Stimulated activated CD4-positive, alpha-beta T cell treated with anti-CD3 and anti-CD28 coated beads, Interleukin-1b, Interleukin-23, amount 100 ng/mL, for 48 hours (primary cell): ENCODE data around the gene CAMK2G.

Experiments used
- DNase-seq: peaks from one replicate; pipeline ENCODE4 v3.0.0-alpha.2; 2020

CAMK2G gene

GRCh38 chr10:73878365-73878764 is 4.0 kb upstream of the CAMK2G start:
- no peak for DNase-seq

GRCh38 chr10:73877533-73878160 is 3.3 kb upstream of the CAMK2G start:
- DNase-seq = no peak

GRCh38 chr10:73876971-73877370 is 2.6 kb upstream of the CAMK2G start:
- no peak for DNase-seq

- no peak for DNase-seq
Measured at GRCh38 chr10:73876566-73876965, 2.2 kb upstream of the CAMK2G start.

GRCh38 chr10:73876157-73876556 is 1.8 kb upstream of the CAMK2G start:
- no peak for DNase-seq

- no peak for DNase-seq
Measured at GRCh38 chr10:73875139-73875475, 752 bp upstream of the CAMK2G start.

- DNase-seq = no peak
Measured at GRCh38 chr10:73873838-73874215, 528 bp downstream of the CAMK2G start.

- no peak for DNase-seq
Measured at GRCh38 chr10:73873142-73873837, 1.1 kb downstream of the CAMK2G start.

- DNase-seq = no peak
Measured at GRCh38 chr10:73872190-73872710, 2.1 kb downstream of the CAMK2G start.

- no peak for DNase-seq
Measured at GRCh38 chr10:73871295-73872189, 2.8 kb downstream of the CAMK2G start.

- DNase-seq = no peak
Measured at GRCh38 chr10:73868655-73869195, 5.6 kb downstream of the CAMK2G start.

GRCh38 chr10:73867871-73868631 is 6.3 kb downstream of the CAMK2G start:
- no peak for DNase-seq

GRCh38 chr10:73867126-73867807 is 7.1 kb downstream of the CAMK2G start:
- no peak for DNase-seq

- no peak for DNase-seq
Measured at GRCh38 chr10:73866621-73867020, 7.7 kb downstream of the CAMK2G start.

GRCh38 chr10:73865459-73866442 is 8.6 kb downstream of the CAMK2G start:
- peak; percentile 38 for DNase-seq

- DNase-seq = no peak
Measured at GRCh38 chr10:73865107-73865458, 9.3 kb downstream of the CAMK2G start.

- DNase-seq = no peak
Measured at GRCh38 chr10:73864229-73864628, 10.1 kb downstream of the CAMK2G start.

- DNase-seq = no peak
Measured at GRCh38 chr10:73863039-73863817, 11.1 kb downstream of the CAMK2G start.

- DNase-seq = no peak
Measured at GRCh38 chr10:73862011-73862410, 12.3 kb downstream of the CAMK2G start.
